CD8-positive, alpha-beta memory T cell (primary cell): ENCODE results near the gene TMEM131L. TPM values are rescaled to one million over a fixed set of nuclear protein-coding genes. Genes with fewer than 3 reads are reported as not detected.

Experiments
- CTCF ChIA-PET: fragments of 350-600 bp; sonication (Branson Sonifier 250); formaldehyde crosslinking; loops from one replicate; lab custom pipeline; 2021; ENCODE audit warnings: antibody characterized with exemption; lab: Charles Lee
- POLR2A ChIA-PET: fragments of 350-600 bp; sonication (Branson Sonifier 250); formaldehyde crosslinking; loops from one replicate; lab custom pipeline; 2021; ENCODE audit warnings: antibody characterized with exemption; lab: Charles Lee
- DNase-seq, 5 donors: peaks; one replicate each; pipeline versions ENCODE4 v3.0.0 to v3.0.0-alpha.2; 2020 to 2022; ENCODE audit warnings: mixed read lengths in 1 of 5
- H3K27ac ChIP-seq: one replicate; pipeline ENCODE4 v1.7.0; 2013; ENCODE audit warnings: low read depth, mild to moderate bottlenecking, low read length, moderate library complexity
- H3K27me3 ChIP-seq: 2 replicates; pipeline ENCODE4 v1.7.0; 2013; ENCODE audit warnings: low read length, mild to moderate bottlenecking; ENCODE audit not compliant: insufficient read depth, poor library complexity, severe bottlenecking
- H3K36me3 ChIP-seq: 2 replicates; pipeline ENCODE4 v1.7.0; 2013; ENCODE audit warnings: mild to moderate bottlenecking, low read length, moderate library complexity; ENCODE audit not compliant: insufficient read depth
- H3K4me1 ChIP-seq: 2 replicates; pipeline ENCODE4 v1.7.0; 2013; ENCODE audit warnings: mild to moderate bottlenecking, low read length, moderate library complexity; ENCODE audit not compliant: insufficient read depth
- H3K4me3 ChIP-seq: 2 replicates; pipeline ENCODE4 v1.7.0; 2013; ENCODE audit warnings: mild to moderate bottlenecking, low read length
- H3K9me3 ChIP-seq: 2 replicates; pipeline ENCODE4 v1.7.0; 2013; ENCODE audit warnings: mild to moderate bottlenecking, low read length
- H3K27ac Mint-ChIP-seq, 8 donors: one replicate each; pipeline ENCODE4 v1.8.0; 2020 to 2021; ENCODE audit warnings: mixed read lengths in 8 of 8, mild to moderate bottlenecking in 6 of 8, inconsistent platforms in 3 of 8, moderate library complexity in 3 of 8
- H3K27me3 Mint-ChIP-seq, 2 donors: one replicate each; pipeline ENCODE4 v1.8.0; 2020 to 2021; ENCODE audit warnings: mixed read lengths in 2 of 2, mild to moderate bottlenecking in 1 of 2, moderate library complexity in 1 of 2
- H3K36me3 Mint-ChIP-seq, 3 donors: one replicate each; pipeline ENCODE4 v1.8.0; 2020 to 2021; ENCODE audit warnings: mixed read lengths in 3 of 3, inconsistent platforms in 1 of 3, mild to moderate bottlenecking in 1 of 3
- H3K4me1 Mint-ChIP-seq, 3 donors: one replicate each; pipeline ENCODE4 v1.8.0; 2020 to 2021; ENCODE audit warnings: mixed read lengths in 3 of 3, inconsistent platforms in 1 of 3, mild to moderate bottlenecking in 1 of 3
- H3K4me3 Mint-ChIP-seq, 7 donors: one replicate each; pipeline ENCODE4 v1.8.0; 2020 to 2021; ENCODE audit warnings: mixed read lengths in 7 of 7, mild to moderate bottlenecking in 6 of 7, moderate library complexity in 4 of 7, inconsistent platforms in 2 of 7
- H3K9me3 Mint-ChIP-seq, 5 donors: one replicate each; pipeline ENCODE4 v1.8.0; 2020 to 2022; ENCODE audit warnings: mixed read lengths in 5 of 5, mild to moderate bottlenecking in 3 of 5, moderate library complexity in 2 of 5, inconsistent platforms in 1 of 5
- polyA plus RNA-seq: library from polyadenylated mRNA; unstranded; fragments of 300-500 nt; fragmentation: Illumina TruSeq; gene quantifications from one replicate; pipeline ENCODE4 v1.2.3, GENCODE V29; 2021
- total RNA-seq, 2 experiments: library from RNA; stranded (reverse); gene quantifications; one replicate each; pipeline ENCODE4 v1.2.3, GENCODE V29; 2021

Gene TMEM131L
- total and polyA plus RNA-seq, 3 experiments from 2014 or later: 28.1 to 29.6 (median 28.6) TPM

DNA sequence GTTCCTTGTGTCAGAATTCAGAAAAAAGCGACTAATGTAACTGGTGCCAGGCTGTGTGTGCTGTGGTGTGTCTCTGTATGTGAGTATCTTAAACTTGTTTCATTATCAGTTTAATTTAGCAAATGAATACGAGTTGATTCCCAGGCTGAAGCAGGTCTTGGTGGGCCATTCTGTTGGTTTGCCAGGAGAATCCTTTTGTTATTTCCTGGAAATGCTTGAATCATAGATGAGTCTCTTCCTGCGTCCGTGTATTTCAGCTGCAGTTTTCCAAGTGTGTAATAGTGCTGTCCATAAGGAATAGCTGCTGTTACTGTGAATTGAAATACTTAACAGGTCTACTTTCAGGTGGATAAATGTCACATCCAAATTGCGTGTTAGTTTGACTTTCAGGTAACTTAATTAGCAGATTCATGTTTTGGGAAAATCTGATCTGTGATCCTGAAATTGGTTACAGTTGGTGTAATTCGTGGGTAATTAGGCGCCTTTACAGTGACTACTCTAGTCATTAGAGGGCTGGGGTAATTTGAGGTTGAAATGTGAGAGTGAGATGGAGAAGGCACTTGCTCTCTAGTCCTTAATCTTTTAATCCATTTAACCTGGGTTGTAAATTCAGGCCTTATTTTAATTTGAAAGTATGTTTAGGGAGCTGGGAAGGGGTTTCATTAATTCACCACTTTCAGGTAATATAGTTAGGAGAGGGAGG, 23.8 kb downstream of the TMEM131L start:
- Histone ChIP-seq H3K27me3 (no peaks in the 10 kb centered on the region), H3K4me3 (peak overlapping the region; percentile 54), H3K9me3 (no peaks in the 10 kb centered on the region), H3K27ac (peak overlapping the region; percentile 12), H3K4me1 (peaks cover 94% of the 10 kb centered on the region), H3K36me3 (no peaks in the 10 kb centered on the region)
- peaks cover 83 to 89% (median 86%) of the 10 kb centered on the region in 3 donors for H3K4me1 Mint-ChIP-seq
- ChIA-PET POLR2A (no interaction called here), CTCF (interaction anchor here (1.2 to 10.8 kb wide), 2 partner anchors 24 to 84 kb away, joined by 4 to 70 read pairs; partner anchors contain the start of gene TMEM131L)
- peak overlapping the region; percentile 77 to 87 (median 81) for H3K4me3 Mint-ChIP-seq
- H3K27ac Mint-ChIP-seq: peak overlapping the region; percentile 93 to 100 (median 96)
- peaks cover 0 to 12% (median 0%) of the 10 kb centered on the region in 3 donors for H3K36me3 Mint-ChIP-seq
- H3K9me3 Mint-ChIP-seq: no peaks in the 10 kb centered on the region
- DNase-seq: no peak
- H3K27me3 Mint-ChIP-seq: no peaks in the 10 kb centered on the region

DNA sequence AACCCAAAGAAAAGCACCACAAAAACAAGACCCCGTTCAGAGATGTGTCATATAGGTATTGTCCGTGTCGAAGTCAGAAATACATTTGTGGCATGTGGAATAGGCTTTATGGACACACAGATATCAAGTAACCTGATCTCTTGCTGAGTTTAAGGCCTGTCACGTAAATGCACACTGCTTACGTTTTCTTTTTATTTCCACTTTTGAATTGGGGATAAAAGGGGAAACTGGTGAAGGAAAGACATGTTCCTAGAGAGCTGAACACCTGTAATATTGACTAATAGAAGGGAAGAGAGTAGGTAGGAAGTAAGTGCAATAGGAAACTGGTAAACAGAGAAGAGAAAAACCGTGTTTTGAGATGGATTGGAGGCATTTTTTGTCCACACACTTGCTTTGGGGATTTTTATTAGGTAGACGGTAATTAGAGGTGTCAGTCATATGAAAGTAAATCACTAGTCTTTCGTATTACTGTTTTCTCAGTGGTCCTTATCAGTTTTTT, 24.9 kb downstream of the TMEM131L start:
- Histone ChIP-seq H3K36me3 (no peaks in the 10 kb centered on the region), H3K4me3 (no peak overlapping the region), H3K27me3 (no peaks in the 10 kb centered on the region), H3K27ac (no peak overlapping the region), H3K4me1 (peaks cover 94% of the 10 kb centered on the region), H3K9me3 (no peaks in the 10 kb centered on the region)
- H3K36me3 Mint-ChIP-seq: peaks cover 0 to 15% (median 0%) of the 10 kb centered on the region in 3 donors
- POLR2A ChIA-PET: no interaction called here
- CTCF ChIA-PET: interaction anchor here (1.5 to 10.8 kb wide), 2 partner anchors 25 to 58 kb away, joined by 7 to 70 read pairs; partner anchors contain the start of gene TMEM131L
- H3K27ac Mint-ChIP-seq: peak overlapping the region; percentile 46 to 100 (median 92)
- peaks cover 84 to 89% (median 86%) of the 10 kb centered on the region in 3 donors for H3K4me1 Mint-ChIP-seq
- peak overlapping the region; percentile 25 to 87 (median 81) for H3K4me3 Mint-ChIP-seq
- DNase-seq: no peak
- H3K9me3 Mint-ChIP-seq: no peaks in the 10 kb centered on the region
- H3K27me3 Mint-ChIP-seq: no peaks in the 10 kb centered on the region

DNA sequence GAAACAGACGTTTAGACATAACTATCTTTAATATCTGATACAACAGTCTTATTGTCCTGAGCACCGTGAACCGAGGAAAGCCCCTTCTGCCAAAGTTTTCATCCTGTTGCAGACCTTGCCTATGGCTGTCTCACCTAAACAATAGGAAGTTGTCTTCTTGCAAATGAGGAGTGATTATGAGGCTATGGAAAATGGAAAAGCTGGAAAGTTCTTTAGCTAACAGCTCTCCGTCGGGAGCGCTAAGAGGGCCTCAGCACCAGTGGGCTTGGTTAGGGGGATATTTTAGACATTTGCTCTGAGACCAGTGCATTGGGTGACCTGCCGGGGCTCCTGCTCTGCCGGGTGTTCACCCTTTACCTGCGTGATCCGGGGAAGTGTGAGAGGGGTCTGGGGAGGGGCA, 28.4 kb downstream of the TMEM131L start:
- no peak overlapping the region for H3K4me3 ChIP-seq
- Mint-ChIP-seq H3K27ac (peak overlapping the region; percentile 19 to 100 (median 90)), H3K36me3 (peaks cover 0 to 18% (median 0%) of the 10 kb centered on the region in 3 donors), H3K4me3 (peak overlapping the region in 1 of 7 donors; percentile 57), H3K27me3 (no peaks in the 10 kb centered on the region), H3K9me3 (no peaks in the 10 kb centered on the region), H3K4me1 (peaks cover 85 to 89% (median 87%) of the 10 kb centered on the region in 3 donors)
- CTCF ChIA-PET: interaction anchor here (1.2 to 10.8 kb wide), 3 partner anchors 28 to 151 kb away, joined by 3 to 70 read pairs (median 9); partner anchors contain the start of gene TMEM131L
- POLR2A ChIA-PET: interaction anchor here (0.6 to 1.3 kb wide), 2 partner anchors 10 to 29 kb away, joined by 5 to 9 read pairs; partner anchors contain the start of gene TMEM131L
- no peaks in the 10 kb centered on the region for H3K27me3 ChIP-seq
- peaks cover 96% of the 10 kb centered on the region for H3K4me1 ChIP-seq
- no peak overlapping the region for H3K27ac ChIP-seq
- no peak for DNase-seq
- H3K9me3 ChIP-seq: no peaks in the 10 kb centered on the region
- H3K36me3 ChIP-seq: no peaks in the 10 kb centered on the region

DNA sequence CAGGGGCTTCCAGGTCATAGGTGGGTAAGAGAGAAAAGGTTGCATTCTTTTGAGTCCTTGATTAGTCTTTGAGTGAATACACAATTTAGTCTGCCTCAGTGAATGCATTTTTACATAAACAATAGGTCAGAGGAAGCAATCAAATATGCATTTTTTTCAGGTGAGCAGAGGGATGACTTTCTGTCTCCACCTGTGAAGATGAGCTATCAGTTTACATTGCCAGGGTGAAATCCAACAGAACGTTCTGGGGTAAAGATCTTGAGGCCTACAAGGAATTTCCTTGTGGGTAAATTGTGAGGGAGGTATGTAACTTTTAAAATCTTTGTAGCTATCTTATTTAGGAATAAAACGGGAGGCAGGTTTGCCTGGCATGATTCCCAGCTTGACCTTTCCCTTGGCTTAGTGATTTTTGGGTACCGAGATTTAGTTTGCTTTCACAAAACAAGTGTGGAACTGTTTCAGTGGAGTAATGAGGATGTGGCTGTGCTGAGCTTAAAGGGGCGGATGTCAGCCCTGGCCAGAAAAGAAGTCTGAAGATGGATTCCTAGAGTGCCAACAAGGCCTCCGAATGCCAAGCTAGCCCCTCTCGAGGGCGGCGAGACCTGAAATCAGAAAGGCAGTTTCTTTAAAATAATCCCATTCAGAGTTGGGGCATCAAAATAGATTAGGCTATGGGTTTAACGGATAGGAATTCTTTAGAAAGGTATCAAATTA, 29.5 kb downstream of the TMEM131L start:
- no peaks in the 10 kb centered on the region for H3K9me3 Mint-ChIP-seq
- H3K27me3 Mint-ChIP-seq: no peaks in the 10 kb centered on the region
- peaks cover 87 to 91% (median 89%) of the 10 kb centered on the region in 3 donors for H3K4me1 Mint-ChIP-seq
- Histone ChIP-seq H3K27ac (no peak overlapping the region), H3K4me3 (no peak overlapping the region), H3K36me3 (no peaks in the 10 kb centered on the region), H3K4me1 (peaks cover 96% of the 10 kb centered on the region), H3K27me3 (no peaks in the 10 kb centered on the region), H3K9me3 (no peaks in the 10 kb centered on the region)
- peak overlapping the region; percentile 89 to 100 (median 92) for H3K27ac Mint-ChIP-seq
- H3K4me3 Mint-ChIP-seq: peak overlapping the region; percentile 42 to 74 (median 65)
- peaks cover 0 to 20% (median 0%) of the 10 kb centered on the region in 3 donors for H3K36me3 Mint-ChIP-seq
- ChIA-PET POLR2A (interaction anchor here (1.3 kb wide), 1 partner anchor 30 kb away, joined by 5 read pairs; the partner anchor contains the start of gene TMEM131L), CTCF (interaction anchor here (0.9 to 10.8 kb wide), 4 partner anchors 29 to 152 kb away, joined by 3 to 70 read pairs (median 6); partner anchors contain the start of gene TMEM131L)
- peak in 1 of 5 donors; percentile 43 for DNase-seq

DNA sequence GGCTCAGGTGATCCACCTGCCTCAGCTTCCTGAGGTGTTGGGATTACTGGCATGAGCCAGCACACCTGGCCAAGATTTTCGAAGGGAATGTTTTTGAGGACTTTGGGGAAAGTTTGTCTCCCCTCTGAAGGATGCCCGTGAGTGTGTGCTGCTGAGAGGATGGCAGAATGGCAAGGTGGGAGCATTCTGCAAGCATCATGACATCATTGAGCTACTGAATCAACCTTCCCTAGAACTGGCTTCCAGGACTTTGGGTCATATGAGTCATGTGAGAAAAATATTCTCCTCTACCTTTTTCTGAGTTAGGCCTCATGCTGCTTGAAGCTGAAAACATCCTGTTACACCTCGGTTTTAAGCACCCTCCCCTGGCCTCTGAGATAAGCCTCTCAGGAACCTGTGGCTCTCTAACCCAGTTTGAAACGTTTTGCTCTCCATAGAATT, 31.0 kb downstream of the TMEM131L start:
- ChIA-PET POLR2A (interaction anchor here (0.6 to 1.7 kb wide), 3 partner anchors 8 to 29 kb away, joined by 4 to 5 read pairs (median 5); no protein-coding TSS in a partner anchor), CTCF (interaction anchor here (0.9 to 2.0 kb wide), 3 partner anchors 30 to 64 kb away, joined by 5 to 7 read pairs (median 7); partner anchors contain the start of gene TMEM131L)
- Histone ChIP-seq H3K4me1 (peaks cover 95% of the 10 kb centered on the region), H3K27me3 (no peaks in the 10 kb centered on the region), H3K27ac (peak overlapping the region; percentile 52), H3K9me3 (no peaks in the 10 kb centered on the region), H3K36me3 (no peaks in the 10 kb centered on the region), H3K4me3 (peak overlapping the region; percentile 44)
- peak in 2 of 5 donors; percentile 41 to 71 for DNase-seq
- Mint-ChIP-seq H3K27ac (peak overlapping the region; percentile 86 to 100 (median 94)), H3K4me3 (peak overlapping the region; percentile 60 to 82 (median 74)), H3K27me3 (no peaks in the 10 kb centered on the region), H3K4me1 (peaks cover 84 to 93% (median 92%) of the 10 kb centered on the region in 3 donors), H3K9me3 (no peaks in the 10 kb centered on the region), H3K36me3 (peaks cover 0 to 25% (median 0%) of the 10 kb centered on the region in 3 donors)

DNA sequence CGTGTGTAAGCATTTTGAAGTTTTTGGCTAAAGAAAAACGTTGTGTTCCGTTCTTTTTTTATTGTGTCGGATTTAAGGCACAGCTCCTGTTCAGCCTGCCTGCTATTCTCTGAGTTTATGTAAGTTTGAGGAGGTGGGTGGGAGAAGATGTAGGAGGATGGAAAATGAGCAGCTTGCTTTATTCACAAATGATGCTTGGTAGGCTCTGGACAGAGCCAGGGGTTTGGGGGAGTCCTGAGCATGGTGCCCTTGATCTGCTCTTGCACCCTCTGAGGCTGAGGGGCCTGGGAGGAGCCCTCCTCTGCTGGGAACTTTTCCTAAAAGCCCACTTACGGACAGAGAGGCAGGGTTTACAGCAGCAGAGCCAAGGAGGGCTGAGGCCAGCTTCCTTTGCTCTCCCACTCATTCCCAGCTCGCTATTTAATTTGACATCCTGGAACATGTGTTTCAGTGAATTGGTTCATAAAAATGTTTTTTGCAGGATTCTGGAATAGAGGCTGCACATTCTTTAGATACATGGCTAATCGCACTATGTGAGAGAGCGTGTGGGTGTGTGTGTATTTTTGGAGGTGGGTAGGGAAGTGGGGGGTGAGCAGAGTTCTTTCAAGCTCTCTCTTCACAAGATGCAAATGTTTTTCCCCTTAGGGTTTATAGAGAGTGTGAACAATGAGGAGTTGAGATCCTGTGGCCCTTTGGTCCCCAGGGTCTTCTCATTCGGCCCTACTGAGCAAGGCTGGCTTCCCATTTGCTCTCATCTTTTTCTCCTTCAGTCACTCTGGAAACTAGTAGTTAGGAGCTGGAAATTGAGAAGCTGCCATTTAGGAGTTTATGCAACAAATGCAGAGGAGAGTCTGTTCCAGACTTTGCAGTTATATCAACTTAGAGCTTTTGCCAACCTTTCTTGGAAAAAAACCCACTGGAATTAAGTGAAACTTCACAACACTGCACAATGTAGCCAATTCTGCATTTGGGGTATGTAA, 32.1 kb downstream of the TMEM131L start:
- Mint-ChIP-seq H3K4me1 (peaks cover 87 to 97% (median 94%) of the 10 kb centered on the region in 3 donors), H3K27me3 (no peaks in the 10 kb centered on the region), H3K9me3 (no peaks in the 10 kb centered on the region), H3K4me3 (peak overlapping the region; percentile 28 to 82 (median 73)), H3K36me3 (peaks cover 0 to 26% (median 0%) of the 10 kb centered on the region in 3 donors), H3K27ac (peak overlapping the region; percentile 84 to 100 (median 94))
- H3K27ac ChIP-seq: no peak overlapping the region
- H3K4me1 ChIP-seq: peaks cover 98% of the 10 kb centered on the region
- ChIA-PET CTCF (interaction anchor here (0.7 to 2.0 kb wide), 6 partner anchors 12 to 75 kb away, joined by 3 to 7 read pairs (median 4); no protein-coding TSS in a partner anchor), POLR2A (interaction anchor here (0.6 to 1.7 kb wide), 5 partner anchors 10 to 383 kb away, joined by 4 to 7 read pairs (median 5); no protein-coding TSS in a partner anchor)
- H3K9me3 ChIP-seq: no peaks in the 10 kb centered on the region
- peak overlapping the region; percentile 21 for H3K4me3 ChIP-seq
- no peaks in the 10 kb centered on the region for H3K36me3 ChIP-seq
- no peaks in the 10 kb centered on the region for H3K27me3 ChIP-seq
- DNase-seq: no peak
